Testis (tissue), 2 donors: Measurements from ENCODE around the gene NBPF4.

ENCODE experiments used
- CTCF ChIP-seq, 3 experiments: fragments of 450-650 bp in 2 of 3; fragments of 200-600 bp in 1 of 3; sonication (generic) in 1 of 3; IDR thresholded peaks; one replicate each; pipeline ENCODE4 v1.5.1; 2016 to 2019; ENCODE audit warnings: antibody characterized with exemption in 3 of 3, mild to moderate bottlenecking in 2 of 3, moderate library complexity in 1 of 3
- POLR2A ChIP-seq: fragments of 450-650 bp; IDR thresholded peaks from one replicate; pipeline ENCODE4 v1.6.1; 2017; ENCODE audit warnings: antibody characterized with exemption, mild to moderate bottlenecking, moderate library complexity

- TF ChIP-seq CTCF (IDR thresholded peaks at IDR 0.05) (no peak), POLR2A (no peak)
Measured at GRCh38 chr1:108208724-108209446, 35.0 kb downstream of the NBPF4 start.
